CD4-positive, alpha-beta T cell treated with Interleukin-1 beta for 1 hour (primary cell): ENCODE measurements around the gene ITGB8.

Source experiments
- DNase-seq, 2 donors: peaks; one replicate each; pipeline ENCODE4 v3.0.0-alpha.2; 2020 to 2022

The ITGB8 gene

GRCh38 chr7:20310301-20310700 lies 20.4 kb upstream of the ITGB8 start:
- no peak for DNase-seq

GRCh38 chr7:20310963-20311742 lies 19.5 kb upstream of the ITGB8 start:
- peak in 1 of 2 donors; percentile 5 for DNase-seq

GRCh38 chr7:20311743-20312042 lies 19.0 kb upstream of the ITGB8 start:
- DNase-seq, result no peak

GRCh38 chr7:20312562-20312961 lies 18.1 kb upstream of the ITGB8 start:
- no peak for DNase-seq

GRCh38 chr7:20313626-20314025 lies 17.1 kb upstream of the ITGB8 start:
- DNase-seq, result no peak

- no peak for DNase-seq
These were observed 16.5 kb upstream of the ITGB8 start for GRCh38 chr7:20314198-20314597.

GRCh38 chr7:20316706-20317105 lies 14.0 kb upstream of the ITGB8 start:
- no peak for DNase-seq

- DNase-seq, result no peak
These were observed 13.3 kb upstream of the ITGB8 start for GRCh38 chr7:20317413-20317812.

- no peak for DNase-seq
These were observed 11.8 kb upstream of the ITGB8 start for GRCh38 chr7:20318933-20319332.

GRCh38 chr7:20320322-20320721 lies 10.4 kb upstream of the ITGB8 start:
- DNase-seq, result no peak

GRCh38 chr7:20320786-20321185 lies 9.9 kb upstream of the ITGB8 start:
- no peak for DNase-seq

- DNase-seq, result no peak
These were observed 7.1 kb upstream of the ITGB8 start for GRCh38 chr7:20323595-20323994.

GRCh38 chr7:20326342-20326741 lies 4.4 kb upstream of the ITGB8 start:
- DNase-seq, result no peak

GRCh38 chr7:20327055-20327454 lies 3.6 kb upstream of the ITGB8 start:
- no peak for DNase-seq

- DNase-seq, result no peak
These were observed 2.7 kb upstream of the ITGB8 start for GRCh38 chr7:20328027-20328426.

GRCh38 chr7:20328692-20329091 lies 2.0 kb upstream of the ITGB8 start:
- DNase-seq, result no peak

GRCh38 chr7:20329389-20330238 lies 1.1 kb upstream of the ITGB8 start:
- peak in 1 of 2 donors; percentile 35 for DNase-seq

GRCh38 chr7:20330928-20331909 lies 519 bp downstream of the ITGB8 start:
- DNase-seq, result peak; percentile 1 to 16

GRCh38 chr7:20331910-20332813 lies 1.5 kb downstream of the ITGB8 start:
- DNase-seq, result no peak

- DNase-seq, result no peak
These were observed 7.6 kb downstream of the ITGB8 start for GRCh38 chr7:20338285-20338684.

GRCh38 chr7:20340839-20341238 lies 10.1 kb downstream of the ITGB8 start:
- no peak for DNase-seq

- no peak for DNase-seq
These were observed 12.5 kb downstream of the ITGB8 start for GRCh38 chr7:20343205-20343604.
